Effector CD8-positive, alpha-beta T cell (primary cell): Measurements from ENCODE around the gene MPST.
A peak's percentile ranks its signal among the peaks of the same experiment; 100 is the strongest.
"Not testable (repeated sequence)": the region's sequence is repeated elsewhere in the genome, so short reads cannot be mapped to it uniquely, and the experiment has no call there.

Experiments used
- DNase-seq: peaks from one replicate; lab custom pipeline; 2025; lab: John Stamatoyannopoulos, UW
- total RNA-seq, 4 experiments: gene quantifications; one replicate each; lab custom pipeline; 2026; lab: John Stamatoyannopoulos, UW

MPST gene
- 5.5 to 24.6 (median 23.0) reads per million in 4 experiments for total RNA-seq

GRCh38 chr22:37019309-37020191 is at the start of gene MPST, which contains the start of gene TST:
Gene MPST, plus strand, starts transcription at chr22:37019742. Its CDS starts 95 bp downstream, at chr22:37019837.
Gene TST, minus strand, starts transcription at chr22:37019447. Its CDS starts 715 bp downstream, at chr22:37018732.
- DNase-seq, result no peak

GRCh38 chr22:36971341-36972125 is 48.0 kb upstream of the MPST start:
- no peak for DNase-seq

- no peak for DNase-seq
Measured at GRCh38 chr22:36976606-36977005, 42.9 kb upstream of the MPST start.

GRCh38 chr22:36977401-36977861 is 42.1 kb upstream of the MPST start:
- DNase-seq, result peak; percentile 74

GRCh38 chr22:36977947-36978660 is 41.4 kb upstream of the MPST start:
- peak; percentile 85 for DNase-seq

GRCh38 chr22:36979016-36979910 is 40.3 kb upstream of the MPST start:
- no peak for DNase-seq

GRCh38 chr22:36981247-36981775 is 38.2 kb upstream of the MPST start:
- no peak for DNase-seq

GRCh38 chr22:36982136-36982535 is 37.4 kb upstream of the MPST start:
- no peak for DNase-seq

GRCh38 chr22:36985211-36985889 is 34.2 kb upstream of the MPST start:
- no peak for DNase-seq

- peak; percentile 4 for DNase-seq
Measured at GRCh38 chr22:36986242-36986821, 33.2 kb upstream of the MPST start.

GRCh38 chr22:36988075-36988832 is 31.3 kb upstream of the MPST start:
- no peak for DNase-seq

- not testable (repeated sequence) for DNase-seq
Measured at GRCh38 chr22:36989012-36989411, 30.5 kb upstream of the MPST start.

GRCh38 chr22:36990457-36990856 is 29.1 kb upstream of the MPST start:
- no peak for DNase-seq

GRCh38 chr22:36991206-36991605 is 28.3 kb upstream of the MPST start:
- no peak for DNase-seq

- DNase-seq, result no peak
Measured at GRCh38 chr22:36997746-36998145, 21.8 kb upstream of the MPST start.

GRCh38 chr22:36998620-36999351 is 20.8 kb upstream of the MPST start:
- no peak for DNase-seq

GRCh38 chr22:36999463-36999862 is 20.1 kb upstream of the MPST start:
- DNase-seq, result no peak
